PC-3 (cell line): ENCODE data around the gene MPO. TPM values are rescaled to one million over a fixed set of nuclear protein-coding genes. Genes with fewer than 3 reads are reported as not detected.

ENCODE experiments used
- ATAC-seq: fragments of 200-7000 bp; cut with Tn5 transposase; 2 replicates; pipeline ENCODE4 v1.9.1; 2020; ENCODE audit warnings: mild to moderate bottlenecking, moderate library complexity
- BruUV-seq: library from RNA; stranded (reverse); fragments of 400-500 nt; replicated peaks from 2 replicates; lab custom pipeline; 2021; lab: Mats Ljungman, UMichigan
- CTCF ChIA-PET: fragments of 300-600 bp; sonication (Branson Sonifier 250); formaldehyde crosslinking; loops from one replicate; lab custom pipeline; 2022; ENCODE audit warnings: antibody characterized with exemption; lab: Charles Lee
- POLR2A ChIA-PET: fragments of 300-600 bp; sonication (Branson Sonifier 250); formaldehyde crosslinking; loops from one replicate; lab custom pipeline; 2022; ENCODE audit warnings: antibody characterized with exemption; ENCODE audit not compliant: unreplicated experiment; lab: Charles Lee
- DNase-seq: peaks from one replicate; pipeline ENCODE4 v3.0.0-alpha.2; 2015
- H2AFZ ChIP-seq: fragments of 300-600 bp; sonication (generic); 2 replicates; pipeline ENCODE4 v1.6.0; 2016; ENCODE audit warnings: antibody characterized with exemption, low read length
- H3F3A ChIP-seq: fragments of 300-600 bp; sonication (generic); one replicate; pipeline ENCODE4 v1.6.0; 2017; ENCODE audit warnings: antibody characterized with exemption, low read length, control low read depth, mild to moderate bottlenecking; ENCODE audit not compliant: unreplicated experiment
- H3K27ac ChIP-seq: fragments of 300-600 bp; sonication (generic); 2 replicates; pipeline ENCODE4 v1.5.1; 2016; ENCODE audit warnings: mild to moderate bottlenecking, low read length
- H3K27me3 ChIP-seq: fragments of 300-600 bp; sonication (generic); 2 replicates; pipeline ENCODE4 v1.6.1; 2016; ENCODE audit warnings: low read length, mixed read lengths
- H3K36me3 ChIP-seq: fragments of 300-600 bp; sonication (generic); 2 replicates; pipeline ENCODE4 v1.6.1; 2016; ENCODE audit warnings: low read depth, mixed run types, low read length, mixed read lengths
- H3K4me1 ChIP-seq: fragments of 300-600 bp; sonication (generic); 2 replicates; pipeline ENCODE4 v1.5.1; 2016; ENCODE audit warnings: low read length; ENCODE audit not compliant: insufficient read depth
- H3K4me2 ChIP-seq: fragments of 300-600 bp; sonication (generic); 2 replicates; pipeline ENCODE4 v1.6.0; 2016; ENCODE audit warnings: low read length
- H3K4me3 ChIP-seq: fragments of 300-600 bp; sonication (generic); 2 replicates; pipeline ENCODE4 v1.5.1; 2016; ENCODE audit warnings: mild to moderate bottlenecking, low read length, mixed read lengths
- H3K79me2 ChIP-seq: fragments of 300-600 bp; sonication (generic); 2 replicates; pipeline ENCODE4 v1.6.1; 2017; ENCODE audit warnings: low read length, mixed read lengths
- H3K9ac ChIP-seq: fragments of 300-600 bp; sonication (generic); 2 replicates; pipeline ENCODE4 v1.6.0; 2016; ENCODE audit warnings: mild to moderate bottlenecking, low read length
- H3K9me2 ChIP-seq: fragments of 300-600 bp; sonication (generic); replicated peaks from 2 replicates; pipeline ENCODE4 v1.6.1; 2016; ENCODE audit warnings: mixed run types, low read length, mixed read lengths
- H3K9me3 ChIP-seq: fragments of 300-600 bp; sonication (generic); 2 replicates; pipeline ENCODE4 v1.6.1; 2016; ENCODE audit warnings: low read length, mixed read lengths
- H4K20me1 ChIP-seq: fragments of 300-600 bp; sonication (generic); 2 replicates; pipeline ENCODE4 v1.6.1; 2016; ENCODE audit warnings: low read length, mixed read lengths
- EZH2 ChIP-seq: fragments of 300-600 bp; sonication (generic); IDR thresholded peaks from one replicate; pipeline ENCODE4 v1.6.1; 2017; ENCODE audit warnings: antibody characterized with exemption, mild to moderate bottlenecking, low read length; ENCODE audit not compliant: unreplicated experiment
- EZH2phosphoT487 ChIP-seq: fragments of 300-600 bp; sonication (generic); IDR thresholded peaks from 2 replicates; pipeline ENCODE4 v1.6.1; 2018; ENCODE audit warnings: mild to moderate bottlenecking, antibody characterized with exemption, low read length, borderline replicate concordance
- intact Hi-C: fragments of 100-400 bp; cut with micrococcal nuclease; formaldehyde crosslinking; loops from 2 replicates; pipeline ENCODE4 v1.9.0; 2023
- total RNA-seq: library from RNA; depleted of rRNA; stranded (reverse); fragments of >200 nt; gene quantifications from 2 replicates; pipeline ENCODE4 v1.2.3, GENCODE V29; 2014
- TF ChIP-seq, protein P1 (sequence below): fragments of 300-600 bp; sonication (generic); conservative IDR thresholded peaks from 2 replicates; pipeline ENCODE4 v1.5.1; 2017; ENCODE audit warnings: antibody characterized with exemption, low read depth, mild to moderate bottlenecking, low read length

Gene MPO
- total RNA-seq, 1 experiment from 2014 or later: not detected

DNA sequence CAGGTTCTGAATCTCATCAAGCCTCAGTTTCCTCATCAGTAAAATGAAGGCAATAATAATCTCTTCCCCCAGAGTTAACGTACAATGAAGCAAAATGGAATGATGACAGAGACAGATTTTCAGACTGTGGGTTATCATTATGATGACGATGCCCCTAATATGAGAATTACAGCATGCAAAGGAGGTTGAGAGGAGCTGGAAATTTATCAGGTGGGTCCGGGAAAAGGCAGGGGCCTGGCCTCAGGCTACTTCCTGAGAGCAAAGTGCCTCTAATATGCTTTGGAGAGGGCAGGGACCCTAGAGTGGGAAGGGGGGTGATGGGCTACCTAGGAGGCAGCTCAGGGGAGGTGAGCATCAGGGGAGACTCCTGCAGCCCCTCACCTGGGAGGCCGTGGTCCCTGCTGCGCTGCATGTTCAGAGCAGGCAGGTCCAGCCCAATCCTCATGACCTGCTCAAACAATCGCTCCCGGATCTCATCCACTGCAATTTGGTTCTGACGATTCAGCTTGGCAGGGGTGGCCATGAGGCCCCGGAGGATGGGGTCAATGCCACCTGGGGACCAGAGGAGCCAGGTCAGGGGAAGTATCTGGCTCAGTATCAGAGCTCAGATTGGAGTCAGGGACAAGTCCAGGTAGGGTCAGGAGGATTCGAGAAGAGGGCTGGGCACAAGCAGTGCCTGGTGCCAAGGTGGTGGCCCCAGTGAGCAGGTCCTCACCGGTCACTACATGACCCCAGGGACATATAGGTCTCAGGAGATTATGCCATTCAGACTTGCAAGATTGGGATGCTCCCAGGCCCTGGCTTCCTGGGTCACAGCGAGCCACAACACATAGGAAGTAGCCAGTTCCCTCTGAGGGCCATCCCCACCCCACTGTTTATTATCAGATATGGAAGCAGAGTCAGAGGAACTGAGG lies 8.1 kb downstream of the MPO start:
- Histone ChIP-seq H3K27ac (no peak overlapping the region), H4K20me1 (no peaks in the 10 kb centered on the region), H3K9me2 (no peaks in the 10 kb centered on the region), H3K9me3 (no peaks in the 10 kb centered on the region), H3K4me3 (no peak overlapping the region), H3F3A (no peaks in the 10 kb centered on the region), H3K27me3 (peaks cover 27% of the 10 kb centered on the region; the same call in 1 of the 2 replicates), H3K4me2 (no peak overlapping the region), H3K79me2 (no peaks in the 10 kb centered on the region), H3K36me3 (no peaks in the 10 kb centered on the region), H2AFZ (no peak overlapping the region), H3K9ac (no peak overlapping the region), H3K4me1 (no peaks in the 10 kb centered on the region)
- POLR2A ChIA-PET: no interaction called here
- no peak for DNase-seq
- intact Hi-C loops: no loop called here
- ATAC-seq: no peak
- TF ChIP-seq EZH2phosphoT487 (no peak), EZH2 (no peak)
- TF ChIP-seq, protein P1, sequence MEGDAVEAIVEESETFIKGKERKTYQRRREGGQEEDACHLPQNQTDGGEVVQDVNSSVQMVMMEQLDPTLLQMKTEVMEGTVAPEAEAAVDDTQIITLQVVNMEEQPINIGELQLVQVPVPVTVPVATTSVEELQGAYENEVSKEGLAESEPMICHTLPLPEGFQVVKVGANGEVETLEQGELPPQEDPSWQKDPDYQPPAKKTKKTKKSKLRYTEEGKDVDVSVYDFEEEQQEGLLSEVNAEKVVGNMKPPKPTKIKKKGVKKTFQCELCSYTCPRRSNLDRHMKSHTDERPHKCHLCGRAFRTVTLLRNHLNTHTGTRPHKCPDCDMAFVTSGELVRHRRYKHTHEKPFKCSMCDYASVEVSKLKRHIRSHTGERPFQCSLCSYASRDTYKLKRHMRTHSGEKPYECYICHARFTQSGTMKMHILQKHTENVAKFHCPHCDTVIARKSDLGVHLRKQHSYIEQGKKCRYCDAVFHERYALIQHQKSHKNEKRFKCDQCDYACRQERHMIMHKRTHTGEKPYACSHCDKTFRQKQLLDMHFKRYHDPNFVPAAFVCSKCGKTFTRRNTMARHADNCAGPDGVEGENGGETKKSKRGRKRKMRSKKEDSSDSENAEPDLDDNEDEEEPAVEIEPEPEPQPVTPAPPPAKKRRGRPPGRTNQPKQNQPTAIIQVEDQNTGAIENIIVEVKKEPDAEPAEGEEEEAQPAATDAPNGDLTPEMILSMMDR: no peak
- BruUV-seq: no TSS peak
- CTCF ChIA-PET: no interaction called here

DNA sequence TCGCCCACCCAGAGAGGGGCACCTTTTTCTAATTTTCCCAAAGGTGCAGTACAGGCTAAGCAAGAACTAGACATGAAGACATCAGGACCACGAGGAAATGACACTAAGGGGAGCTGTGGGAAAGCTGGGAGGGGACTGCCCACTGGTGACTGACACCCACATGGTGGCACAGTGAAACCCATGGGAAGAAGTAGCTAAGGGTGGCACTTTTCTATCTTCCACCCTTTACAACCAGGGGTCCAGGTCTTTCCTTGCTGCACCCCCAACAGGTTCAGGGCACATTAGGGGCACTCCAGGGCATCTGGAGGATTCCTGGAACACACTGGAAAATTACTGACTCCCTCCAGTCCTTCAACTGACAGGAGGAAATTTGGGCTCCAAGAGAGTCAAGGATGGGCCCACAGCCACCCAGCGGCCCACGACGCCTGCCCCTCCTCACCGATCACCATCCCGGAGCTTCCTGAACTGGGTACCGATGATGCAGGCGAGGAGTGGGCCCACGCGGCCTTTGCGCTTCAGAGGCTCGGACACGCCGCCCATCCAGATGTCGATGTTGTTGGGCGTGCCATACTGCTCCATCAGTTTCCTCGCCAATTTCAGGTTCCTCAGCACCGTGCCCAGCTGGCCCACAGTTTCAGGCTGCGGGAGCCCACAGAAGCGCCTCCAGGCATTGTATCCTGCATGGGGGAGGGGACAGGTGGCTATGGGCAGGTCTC lies 9.4 kb downstream of the MPO start:
- H3K27me3 ChIP-seq: peaks cover 40% of the 10 kb centered on the region

More for the DNA sequence above, 9.4 kb downstream of the MPO start:
- Histone ChIP-seq H3K9me2 (no peaks in the 10 kb centered on the region), H3K4me3 (no peak overlapping the region), H3K27ac (no peak overlapping the region), H3K79me2 (no peaks in the 10 kb centered on the region), H3K4me2 (no peak overlapping the region), H2AFZ (no peak overlapping the region), H3F3A (no peaks in the 10 kb centered on the region), H3K4me1 (no peaks in the 10 kb centered on the region), H3K36me3 (no peaks in the 10 kb centered on the region), H4K20me1 (no peaks in the 10 kb centered on the region), H3K9ac (no peak overlapping the region), H3K9me3 (no peaks in the 10 kb centered on the region)
- TF ChIP-seq EZH2phosphoT487 (no peak), EZH2 (no peak)
- TF ChIP-seq, protein P1: no peak
- no TSS peak for BruUV-seq
- ATAC-seq (no peak), DNase-seq (no peak)
- intact Hi-C loops: no loop called here
- ChIA-PET POLR2A (no interaction called here), CTCF (no interaction called here)
